RWPE1 (cell line): Measurements from ENCODE around the gene PRAMEF13.
"Not testable (repeated sequence)": the region's sequence is repeated elsewhere in the genome, so short reads cannot be mapped to it uniquely, and the experiment has no call there.

Experiments
- CTCF ChIA-PET: fragments of 350-600 bp; sonication (Branson Sonifier 250); formaldehyde crosslinking; extraction: SDS; loops from one replicate; lab custom pipeline; 2021; lab: Yijun Ruan, JAX
- POLR2A ChIA-PET: fragments of 400-600 bp; formaldehyde crosslinking; extraction: SDS; loops from one replicate; lab custom pipeline; 2020; ENCODE audit warnings: antibody characterized with exemption; ENCODE audit not compliant: low non-redundant PET; lab: Yijun Ruan, JAX
- DNase-seq: peaks from one replicate; pipeline ENCODE4 v3.0.0; 2012; ENCODE audit warnings: low spot score
- H3K27ac ChIP-seq: fragments of 450-650 bp; 2 replicates; pipeline ENCODE4 v1.5.1; 2017
- TF ChIP-seq, protein P1 (sequence below): fragments of 450-650 bp; conservative IDR thresholded peaks from 2 replicates; pipeline ENCODE4 v1.5.1; 2017; ENCODE audit warnings: low read depth, mild to moderate bottlenecking

PRAMEF13 gene

DNA sequence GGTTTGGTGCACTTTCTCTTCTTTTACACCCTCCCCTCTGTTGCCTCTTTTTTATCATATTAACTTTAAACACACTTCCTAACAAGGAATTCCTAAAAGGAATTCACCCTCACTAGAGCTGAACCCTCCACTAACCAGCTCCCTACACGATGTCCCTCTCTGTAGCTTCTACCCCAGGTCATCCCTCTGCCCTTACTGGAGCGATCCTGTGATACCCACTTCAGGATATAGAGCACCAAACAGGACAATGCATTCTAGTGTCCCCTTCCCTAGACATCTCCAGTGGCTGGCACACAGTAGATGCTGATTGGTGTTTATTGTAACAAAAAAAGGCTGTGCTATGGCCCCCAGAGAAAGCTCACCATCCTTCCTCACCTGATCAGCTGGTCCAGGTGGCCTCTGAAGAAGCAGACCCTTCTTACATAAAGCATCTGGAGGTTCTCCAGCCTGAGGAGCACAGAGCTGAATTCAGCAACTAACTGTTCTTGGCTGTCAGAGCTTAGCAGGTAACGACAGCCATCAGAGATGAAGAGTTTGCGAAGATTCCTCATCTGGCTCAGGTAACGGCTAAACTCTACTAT is 23.4 kb upstream of the PRAMEF13 start:
- H3K27ac ChIP-seq = no peak overlapping the region
- DNase-seq = no peak
- TF ChIP-seq, protein P1, sequence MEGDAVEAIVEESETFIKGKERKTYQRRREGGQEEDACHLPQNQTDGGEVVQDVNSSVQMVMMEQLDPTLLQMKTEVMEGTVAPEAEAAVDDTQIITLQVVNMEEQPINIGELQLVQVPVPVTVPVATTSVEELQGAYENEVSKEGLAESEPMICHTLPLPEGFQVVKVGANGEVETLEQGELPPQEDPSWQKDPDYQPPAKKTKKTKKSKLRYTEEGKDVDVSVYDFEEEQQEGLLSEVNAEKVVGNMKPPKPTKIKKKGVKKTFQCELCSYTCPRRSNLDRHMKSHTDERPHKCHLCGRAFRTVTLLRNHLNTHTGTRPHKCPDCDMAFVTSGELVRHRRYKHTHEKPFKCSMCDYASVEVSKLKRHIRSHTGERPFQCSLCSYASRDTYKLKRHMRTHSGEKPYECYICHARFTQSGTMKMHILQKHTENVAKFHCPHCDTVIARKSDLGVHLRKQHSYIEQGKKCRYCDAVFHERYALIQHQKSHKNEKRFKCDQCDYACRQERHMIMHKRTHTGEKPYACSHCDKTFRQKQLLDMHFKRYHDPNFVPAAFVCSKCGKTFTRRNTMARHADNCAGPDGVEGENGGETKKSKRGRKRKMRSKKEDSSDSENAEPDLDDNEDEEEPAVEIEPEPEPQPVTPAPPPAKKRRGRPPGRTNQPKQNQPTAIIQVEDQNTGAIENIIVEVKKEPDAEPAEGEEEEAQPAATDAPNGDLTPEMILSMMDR = no peak
- ChIA-PET CTCF (no interaction called here), POLR2A (no interaction called here)

DNA sequence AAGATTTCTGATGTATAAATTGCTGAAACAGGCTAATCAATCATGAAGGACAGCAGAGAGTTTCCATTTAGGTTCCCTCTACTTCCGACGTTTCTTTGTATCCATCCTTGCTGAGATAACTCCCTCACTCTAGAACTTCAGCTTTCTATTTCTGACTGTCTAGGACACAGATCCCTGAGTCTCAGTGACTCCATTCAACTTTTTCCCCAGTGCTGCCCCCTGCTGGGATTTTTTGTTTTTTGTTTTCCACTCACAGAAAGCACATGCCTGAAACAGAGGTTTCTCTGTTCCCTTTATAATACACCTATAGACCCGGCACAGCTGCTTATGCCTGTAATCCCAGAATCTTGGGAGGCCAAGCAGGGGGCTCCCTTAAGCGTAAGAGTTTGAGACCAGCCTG is 21.6 kb upstream of the PRAMEF13 start:
- POLR2A ChIA-PET, H3K27ac ChIP-seq, DNase-seq, CTCF ChIA-PET: not testable (repeated sequence)

DNA sequence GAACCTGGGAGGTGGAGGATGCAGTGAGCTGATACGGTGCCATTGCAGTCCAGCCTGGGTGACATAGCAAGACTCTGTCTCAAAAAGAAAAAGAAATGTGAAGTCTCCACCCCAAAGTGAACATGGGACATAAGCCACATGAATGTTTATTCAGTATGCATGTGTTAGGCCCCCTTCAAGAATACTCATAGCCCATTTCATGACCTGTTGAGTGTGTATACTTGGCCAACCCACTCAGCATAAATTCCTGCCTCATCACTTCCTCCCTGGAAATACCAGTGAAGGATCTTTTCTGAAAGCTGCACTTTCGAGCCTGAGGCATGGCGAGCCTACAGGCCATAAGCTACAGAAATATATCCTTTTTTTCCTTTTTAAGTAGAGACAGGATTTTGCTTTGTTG is 18.0 kb upstream of the PRAMEF13 start:
- H3K27ac ChIP-seq, DNase-seq, CTCF ChIA-PET, POLR2A ChIA-PET: not testable (repeated sequence)

DNA sequence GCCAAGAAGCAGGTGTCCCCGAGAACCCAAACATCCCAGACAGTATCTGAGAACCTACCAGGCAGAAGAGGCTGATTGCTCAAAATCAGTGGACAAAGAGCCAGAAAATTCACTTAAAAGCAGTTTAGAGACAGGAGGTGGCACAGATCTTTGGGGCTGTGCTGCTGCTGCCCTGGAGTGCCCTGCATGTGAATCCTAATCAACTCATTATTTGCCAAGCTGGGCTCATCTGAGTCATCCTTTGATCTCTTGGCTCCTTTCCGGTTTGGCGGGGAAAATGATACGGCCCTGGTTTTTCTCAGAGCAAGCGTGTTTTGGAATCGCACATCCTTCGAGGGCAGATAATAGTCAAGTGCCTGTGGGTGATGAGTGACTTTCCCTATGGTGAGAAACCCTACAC is 15.4 kb upstream of the PRAMEF13 start:
- DNase-seq, CTCF ChIA-PET, H3K27ac ChIP-seq, POLR2A ChIA-PET: not testable (repeated sequence)

DNA sequence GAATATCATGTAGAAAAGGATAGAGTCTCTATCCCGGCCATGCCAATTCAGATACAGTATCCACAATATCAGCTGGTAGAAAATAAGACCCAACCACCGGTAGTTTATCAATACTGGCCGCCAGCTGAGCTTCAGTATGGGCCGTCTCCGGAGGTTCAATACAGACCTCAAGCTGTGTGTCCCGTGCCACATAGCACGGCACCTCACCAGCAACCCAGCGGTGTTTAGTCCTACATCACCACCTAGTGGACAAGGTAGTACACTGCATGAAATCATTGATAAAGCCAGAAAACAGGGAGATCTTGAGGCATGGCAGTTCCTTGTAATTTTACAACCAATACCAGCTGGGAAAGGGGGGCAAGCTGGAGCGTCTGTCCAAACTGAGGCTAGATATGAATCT is 7.5 kb upstream of the PRAMEF13 start:
- POLR2A ChIA-PET, CTCF ChIA-PET, H3K27ac ChIP-seq, DNase-seq: not testable (repeated sequence)

DNA sequence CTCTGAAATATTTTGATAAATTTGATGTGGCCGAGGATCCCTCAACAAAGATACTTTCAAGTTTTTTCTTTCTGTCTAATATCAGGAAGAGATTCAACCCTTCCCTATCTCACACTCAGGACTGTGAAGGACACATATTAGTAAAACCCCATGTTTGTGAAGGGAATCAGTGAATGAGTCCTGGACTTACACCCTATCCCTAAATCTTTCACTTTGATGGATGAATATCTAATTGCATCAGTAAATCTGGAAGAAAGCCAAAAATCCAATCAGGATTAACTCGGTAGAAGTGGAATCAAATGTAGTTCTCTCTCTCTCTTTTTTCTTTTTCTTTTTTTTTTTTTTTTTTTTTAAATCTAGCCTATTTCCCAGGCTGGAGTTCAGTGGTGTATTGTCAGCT is 29.7 kb downstream of the PRAMEF13 start, which contains the start of gene PRAMEF9:
TSS of gene PRAMEF9 (plus strand) at position 301 of the 400 bp plus-strand sequence. CDS start 3,433 bp downstream, outside the sequence.
- CTCF ChIA-PET, H3K27ac ChIP-seq, DNase-seq, POLR2A ChIA-PET: not testable (repeated sequence)

DNA sequence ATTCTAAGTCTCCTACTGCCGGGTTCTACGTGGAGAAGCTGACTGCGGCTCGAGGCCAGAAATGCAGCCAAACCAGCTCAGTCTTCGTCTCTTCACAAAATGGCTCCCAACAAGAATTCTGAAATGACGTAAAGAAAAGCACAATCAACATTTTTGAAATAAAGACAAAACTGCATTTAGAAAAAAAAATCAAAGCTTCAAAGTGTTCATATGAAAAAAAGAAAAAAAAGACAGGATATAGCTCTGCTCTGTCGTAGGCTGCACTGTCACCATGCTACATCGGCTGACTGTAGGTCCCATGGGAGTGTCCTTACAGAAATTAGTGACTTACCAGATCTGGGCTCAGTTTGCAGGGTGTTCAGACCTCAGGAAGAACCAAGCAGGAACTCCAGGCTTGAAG is 35.7 kb downstream of the PRAMEF13 start, which contains the start of gene HNRNPCL4:
TSS of gene HNRNPCL4 (minus strand) at position 101 of the 400 bp plus-strand sequence. CDS start 164 bp downstream, outside the sequence.
- CTCF ChIA-PET, POLR2A ChIA-PET: not testable (repeated sequence)

DNA sequence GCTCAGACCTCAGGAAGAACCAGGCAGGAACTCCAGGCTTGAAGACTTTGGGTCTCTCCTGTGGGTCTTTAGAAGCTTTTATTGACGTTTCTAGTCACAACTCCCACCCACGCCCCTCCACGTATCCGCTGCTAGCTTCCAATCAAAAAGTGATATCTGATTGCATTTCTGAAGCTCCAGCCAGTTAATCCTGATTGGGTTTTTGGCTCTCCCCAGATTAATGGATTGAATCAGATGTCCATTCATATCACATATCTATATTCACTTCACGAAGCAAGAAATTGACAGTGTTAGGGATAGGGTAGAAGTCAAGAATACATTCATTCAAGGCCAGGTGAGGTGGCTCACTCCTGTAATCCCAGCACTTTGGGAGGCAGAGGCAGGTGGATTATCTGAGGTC is 45.3 kb downstream of the PRAMEF13 start, which contains the start of gene PRAMEF26:
TSS of gene PRAMEF26 (minus strand) at position 101 of the 400 bp plus-strand sequence. CDS start 2,914 bp downstream, outside the sequence.
- CTCF ChIA-PET, POLR2A ChIA-PET, H3K27ac ChIP-seq, DNase-seq: not testable (repeated sequence)

More for the DNA sequence above, 35.7 kb downstream of the PRAMEF13 start, which contains the start of gene HNRNPCL4:
- DNase-seq, H3K27ac ChIP-seq: not testable (repeated sequence)
